T-helper 9 cell (primary cell): ENCODE data around the gene MPO.

Experiments used
- DNase-seq: peaks from one replicate; pipeline ENCODE4 v3.0.0-alpha.2; 2020
- total RNA-seq, 2 donors: gene quantifications; one replicate each; lab custom pipeline; 2026; lab: John Stamatoyannopoulos, UW

MPO gene, protein sequence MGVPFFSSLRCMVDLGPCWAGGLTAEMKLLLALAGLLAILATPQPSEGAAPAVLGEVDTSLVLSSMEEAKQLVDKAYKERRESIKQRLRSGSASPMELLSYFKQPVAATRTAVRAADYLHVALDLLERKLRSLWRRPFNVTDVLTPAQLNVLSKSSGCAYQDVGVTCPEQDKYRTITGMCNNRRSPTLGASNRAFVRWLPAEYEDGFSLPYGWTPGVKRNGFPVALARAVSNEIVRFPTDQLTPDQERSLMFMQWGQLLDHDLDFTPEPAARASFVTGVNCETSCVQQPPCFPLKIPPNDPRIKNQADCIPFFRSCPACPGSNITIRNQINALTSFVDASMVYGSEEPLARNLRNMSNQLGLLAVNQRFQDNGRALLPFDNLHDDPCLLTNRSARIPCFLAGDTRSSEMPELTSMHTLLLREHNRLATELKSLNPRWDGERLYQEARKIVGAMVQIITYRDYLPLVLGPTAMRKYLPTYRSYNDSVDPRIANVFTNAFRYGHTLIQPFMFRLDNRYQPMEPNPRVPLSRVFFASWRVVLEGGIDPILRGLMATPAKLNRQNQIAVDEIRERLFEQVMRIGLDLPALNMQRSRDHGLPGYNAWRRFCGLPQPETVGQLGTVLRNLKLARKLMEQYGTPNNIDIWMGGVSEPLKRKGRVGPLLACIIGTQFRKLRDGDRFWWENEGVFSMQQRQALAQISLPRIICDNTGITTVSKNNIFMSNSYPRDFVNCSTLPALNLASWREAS
- total RNA-seq, result 0 reads per million in 2 donors

DNA sequence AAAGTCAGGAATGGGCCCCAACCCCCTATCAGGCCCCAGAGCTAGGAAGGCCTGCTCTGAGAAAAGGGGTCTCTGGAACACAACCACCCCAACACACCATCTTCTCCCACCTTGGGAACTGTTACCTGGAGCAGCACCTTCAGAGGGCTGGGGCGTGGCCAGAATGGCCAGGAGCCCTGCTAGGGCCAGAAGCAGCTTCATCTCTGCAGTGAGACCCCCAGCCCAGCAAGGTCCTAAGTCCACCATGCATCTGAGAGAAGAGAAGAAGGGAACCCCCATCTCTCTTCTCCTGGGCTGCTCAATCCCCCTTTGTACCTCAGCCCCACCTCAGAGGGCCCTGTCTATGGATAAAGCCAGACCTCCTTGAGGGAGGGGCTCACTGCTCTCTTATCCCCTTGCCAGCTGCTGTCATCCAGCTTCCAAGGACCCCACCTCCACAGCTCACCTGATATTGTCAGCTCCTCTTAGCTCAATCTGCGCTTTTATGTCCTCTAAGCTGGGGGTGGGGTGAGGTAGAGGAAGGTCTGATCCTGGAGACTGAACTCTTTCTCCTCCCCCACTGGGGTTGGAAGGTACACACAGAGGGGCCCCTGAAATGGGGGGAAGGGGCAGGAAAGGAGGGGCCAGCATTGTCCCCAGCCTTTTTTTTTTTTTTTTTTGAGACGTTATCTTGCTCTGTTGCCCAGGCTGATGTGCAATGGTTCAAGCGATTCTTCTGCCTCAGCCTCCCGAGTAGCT lies at the start of gene MPO:
TSS of gene MPO (minus strand) at position 456 of the 738 bp plus-strand sequence. CDS start at position 279, 177 bp downstream.
- no peak for DNase-seq

DNA sequence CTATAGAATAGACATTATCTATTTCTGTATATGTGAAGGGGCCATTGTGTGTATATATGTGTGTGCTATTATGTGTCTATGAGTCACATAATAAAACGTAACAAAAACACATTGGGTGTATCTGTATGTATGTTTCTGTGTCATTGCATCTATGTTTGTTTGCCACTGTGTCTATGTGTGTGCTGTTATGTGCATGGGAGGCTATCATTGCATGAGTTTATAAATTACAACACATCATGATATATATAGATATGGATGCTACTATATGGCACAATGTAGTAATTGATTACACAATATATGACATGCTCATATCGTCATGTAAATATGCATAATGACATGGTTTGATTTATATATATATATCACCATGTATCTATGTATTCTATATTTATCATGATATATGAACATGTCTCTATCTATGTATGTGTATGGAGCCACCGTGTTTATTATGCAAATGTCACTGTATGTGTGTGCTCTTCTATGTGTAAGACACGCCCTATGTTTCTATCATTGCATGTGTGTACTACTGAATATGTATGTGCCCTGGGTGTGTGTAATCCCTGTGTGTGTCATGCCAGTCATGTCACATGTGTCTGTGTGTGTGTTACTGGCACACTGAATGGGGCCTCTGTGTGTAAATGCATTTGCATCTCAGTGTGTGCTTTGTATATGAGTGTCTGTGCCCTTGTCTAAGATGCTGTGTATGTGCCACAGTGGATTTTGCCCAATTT lies 49.2 kb upstream of the MPO start:
- no peak for DNase-seq

DNA sequence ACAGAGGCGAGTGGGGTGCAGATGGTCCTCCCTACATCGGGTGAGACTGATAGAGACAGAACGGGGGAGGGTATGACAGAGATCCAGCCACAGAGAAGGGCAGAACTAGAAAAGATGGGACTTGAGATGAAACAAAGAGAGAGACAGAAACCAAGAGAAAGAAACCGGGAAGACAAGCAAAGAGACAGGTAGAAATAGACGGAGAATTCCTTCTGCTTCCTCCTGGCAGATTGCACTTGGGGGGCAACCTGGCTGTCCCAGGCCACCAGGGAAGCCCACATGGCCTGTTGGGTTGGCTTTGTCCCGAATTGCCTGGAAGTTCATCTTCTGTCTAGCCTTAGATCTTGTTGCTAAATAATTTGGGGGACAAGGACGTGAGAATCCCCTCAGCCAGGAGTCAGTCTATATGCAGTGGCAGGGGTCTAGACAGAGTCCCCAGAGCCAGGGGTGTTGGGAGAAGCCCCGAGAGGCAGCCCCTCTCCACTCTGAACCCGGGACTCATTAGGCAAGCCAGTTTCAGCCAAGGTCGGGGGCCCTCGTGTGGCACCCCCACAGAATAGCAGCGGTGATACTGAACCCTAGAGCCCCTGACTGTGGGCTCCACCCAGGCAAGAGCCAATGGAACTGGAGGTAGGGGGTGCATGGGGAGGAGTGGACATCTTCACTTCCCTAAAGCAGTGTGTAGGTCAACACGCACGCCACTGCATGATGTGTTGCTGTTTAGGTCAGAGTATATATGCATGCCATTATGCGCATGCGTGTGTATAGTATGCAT lies 48.5 kb upstream of the MPO start:
- DNase-seq, result peak; percentile 50

DNA sequence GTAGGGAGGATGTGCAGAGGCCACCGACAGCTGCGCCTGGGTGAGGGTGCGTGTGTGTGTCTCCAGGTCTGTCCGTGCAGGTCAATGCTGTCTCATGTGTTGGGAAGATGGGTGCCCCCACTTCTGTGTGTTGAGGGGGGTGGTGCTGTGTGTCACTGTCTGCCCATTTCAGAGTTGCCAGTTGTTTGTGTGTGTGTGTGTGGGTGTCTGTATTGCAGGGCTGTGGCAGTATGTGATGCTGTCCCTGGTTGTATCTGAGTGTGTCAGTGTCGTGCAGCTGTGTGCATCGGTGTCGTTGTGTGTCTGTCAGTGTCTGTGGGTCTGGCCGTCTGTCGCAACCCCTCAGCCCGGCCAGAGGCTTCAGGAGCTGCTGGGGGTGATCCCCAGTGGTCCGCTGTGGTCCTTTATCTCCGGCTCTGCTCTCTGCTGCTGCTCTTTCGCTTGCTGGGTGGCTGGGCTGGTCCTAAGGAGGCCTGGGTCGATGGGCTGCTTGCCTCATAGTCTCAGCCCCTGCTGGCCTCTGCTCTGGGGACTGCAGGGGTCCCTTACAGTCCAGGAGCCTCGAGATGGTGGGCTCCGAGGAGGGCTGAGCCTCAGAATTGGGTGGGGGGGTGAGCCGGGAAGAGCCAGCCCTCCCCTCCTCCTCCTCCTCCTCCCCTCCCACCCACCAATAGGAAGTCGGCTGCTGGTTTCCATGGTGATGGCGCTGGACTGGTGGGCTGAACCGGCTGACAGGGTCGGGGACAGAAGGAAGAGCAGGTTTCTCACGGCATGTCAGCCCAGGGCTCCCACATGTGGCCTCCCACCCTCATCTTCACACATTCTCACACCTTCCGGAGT lies 47.7 kb upstream of the MPO start, which contains the start of gene TSPOAP1:
TSS of gene TSPOAP1 (minus strand) at position 601 of the 840 bp plus-strand sequence. CDS start 875 bp downstream, outside the sequence.
- DNase-seq, result peak; percentile 50

DNA sequence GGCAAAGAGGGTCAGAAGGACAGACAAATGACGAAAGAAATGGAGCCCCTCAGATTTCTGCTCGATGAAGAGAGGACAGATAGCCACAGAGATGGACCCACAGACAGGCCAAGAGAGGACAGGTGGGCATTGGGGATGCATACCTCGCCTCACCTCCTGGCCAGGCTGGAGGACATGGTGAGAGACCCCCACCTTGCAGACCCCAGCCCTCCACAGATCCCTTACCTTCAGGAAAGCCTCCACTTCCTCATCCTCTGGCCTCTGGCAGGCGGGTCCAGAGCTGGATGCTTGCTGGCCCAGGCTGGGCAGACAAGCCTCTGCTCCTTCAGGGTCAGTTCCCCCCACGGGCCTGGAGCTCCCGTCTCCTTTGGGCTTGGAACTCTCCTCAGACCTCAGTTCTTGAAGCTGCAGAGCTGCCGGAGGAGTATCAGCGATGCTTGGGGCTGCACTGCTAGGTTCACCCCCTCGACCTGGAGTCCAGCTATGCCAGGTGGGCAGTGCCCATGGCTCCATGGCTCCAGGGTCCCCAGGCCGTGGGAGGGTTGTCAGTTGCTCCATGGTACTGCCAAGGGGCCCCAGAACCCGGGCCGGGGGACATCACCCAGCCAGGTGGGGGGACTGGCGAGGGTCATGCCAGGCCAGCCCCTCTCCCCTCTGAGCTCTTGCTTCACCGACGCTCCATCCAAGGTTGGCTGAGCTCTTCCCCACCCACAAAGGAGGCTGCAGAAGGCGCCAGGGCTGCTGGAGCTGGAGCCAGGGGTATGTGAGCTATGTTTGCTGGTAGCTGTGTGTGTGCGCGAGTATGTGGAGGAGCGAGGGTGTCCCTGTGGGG lies 46.8 kb upstream of the MPO start:
- DNase-seq, result no peak

DNA sequence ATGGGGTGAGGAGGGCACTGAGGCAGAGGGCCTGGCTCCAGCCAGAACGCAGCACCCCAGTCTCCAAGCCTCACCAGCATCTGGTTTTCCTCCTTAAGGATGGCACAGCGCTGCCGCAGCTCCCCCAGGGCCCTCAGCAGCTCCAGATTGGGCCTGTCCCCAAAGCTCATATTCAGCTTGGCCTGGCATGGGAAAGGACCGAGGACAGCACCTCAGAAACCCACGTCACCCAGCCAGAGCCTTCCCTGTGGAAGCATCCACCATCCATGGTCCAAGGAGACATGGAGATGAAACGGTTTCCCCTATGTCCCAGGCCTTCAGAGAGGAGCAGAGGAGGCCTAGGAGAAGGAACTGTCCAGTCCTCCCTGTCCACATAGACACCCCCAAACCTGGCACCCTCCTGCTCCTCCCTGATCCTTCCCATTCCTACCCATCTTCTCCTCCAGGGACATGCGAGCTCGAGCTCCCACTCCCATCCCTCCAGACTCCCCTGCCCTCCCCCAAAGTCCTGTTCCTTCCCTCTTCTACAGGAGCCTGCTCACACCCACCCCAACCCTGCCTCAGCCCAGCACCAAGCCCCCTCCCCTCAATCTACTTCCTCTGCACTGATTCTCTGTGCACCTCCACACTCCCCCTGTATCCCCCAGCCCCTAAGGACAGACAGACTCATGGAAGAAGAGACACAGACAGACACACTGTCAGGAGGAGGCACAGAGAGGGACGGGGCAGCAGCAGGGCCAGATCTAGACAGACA lies 46.1 kb upstream of the MPO start:
- DNase-seq, result no peak

DNA sequence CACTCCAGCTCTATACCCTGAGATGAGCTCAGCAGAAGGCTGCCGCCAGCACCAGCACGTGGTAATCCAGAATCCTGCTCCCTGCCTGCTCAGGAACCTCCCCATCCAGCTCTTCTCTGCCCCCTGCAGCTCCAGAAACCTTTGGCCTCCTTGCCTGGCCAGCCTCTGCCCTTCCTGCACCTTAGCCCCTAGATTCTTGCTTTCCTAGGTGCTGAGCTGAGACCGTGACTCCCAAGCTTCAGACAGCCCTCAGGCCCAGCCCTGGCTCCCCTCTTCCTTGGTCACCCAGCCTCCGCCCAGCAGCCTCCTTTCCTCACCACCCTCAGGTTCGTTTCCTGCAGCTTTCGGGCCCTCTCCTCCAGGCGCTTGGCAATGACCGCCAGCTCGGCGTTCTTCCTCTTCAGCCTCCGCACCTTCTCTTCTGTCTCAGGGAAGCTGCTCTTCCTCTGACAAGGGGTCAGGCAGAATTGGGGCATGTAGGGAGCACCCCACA lies 45.3 kb upstream of the MPO start:
- no peak for DNase-seq

DNA sequence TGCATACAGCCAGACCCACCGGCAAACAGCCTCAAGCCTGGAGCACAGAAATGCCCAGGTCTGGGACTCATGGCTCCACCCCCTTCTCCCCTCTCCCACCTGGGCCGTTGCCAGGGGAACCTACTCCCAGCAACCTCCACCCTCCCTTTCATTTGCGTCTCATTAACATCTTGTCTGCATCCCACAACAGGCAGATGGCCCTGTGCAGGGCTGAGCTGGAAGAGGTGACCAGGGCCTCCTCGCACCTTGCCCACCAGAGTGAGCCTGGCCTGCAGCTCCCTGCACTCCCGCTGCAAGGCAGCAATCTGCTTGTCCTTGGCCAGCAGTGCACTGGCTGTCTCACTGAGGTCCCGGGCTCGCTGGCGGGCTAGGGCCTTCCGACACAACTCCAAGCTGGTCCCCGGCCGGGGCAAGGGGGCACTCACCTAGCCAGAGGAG lies 44.6 kb upstream of the MPO start:
- DNase-seq, result no peak

DNA sequence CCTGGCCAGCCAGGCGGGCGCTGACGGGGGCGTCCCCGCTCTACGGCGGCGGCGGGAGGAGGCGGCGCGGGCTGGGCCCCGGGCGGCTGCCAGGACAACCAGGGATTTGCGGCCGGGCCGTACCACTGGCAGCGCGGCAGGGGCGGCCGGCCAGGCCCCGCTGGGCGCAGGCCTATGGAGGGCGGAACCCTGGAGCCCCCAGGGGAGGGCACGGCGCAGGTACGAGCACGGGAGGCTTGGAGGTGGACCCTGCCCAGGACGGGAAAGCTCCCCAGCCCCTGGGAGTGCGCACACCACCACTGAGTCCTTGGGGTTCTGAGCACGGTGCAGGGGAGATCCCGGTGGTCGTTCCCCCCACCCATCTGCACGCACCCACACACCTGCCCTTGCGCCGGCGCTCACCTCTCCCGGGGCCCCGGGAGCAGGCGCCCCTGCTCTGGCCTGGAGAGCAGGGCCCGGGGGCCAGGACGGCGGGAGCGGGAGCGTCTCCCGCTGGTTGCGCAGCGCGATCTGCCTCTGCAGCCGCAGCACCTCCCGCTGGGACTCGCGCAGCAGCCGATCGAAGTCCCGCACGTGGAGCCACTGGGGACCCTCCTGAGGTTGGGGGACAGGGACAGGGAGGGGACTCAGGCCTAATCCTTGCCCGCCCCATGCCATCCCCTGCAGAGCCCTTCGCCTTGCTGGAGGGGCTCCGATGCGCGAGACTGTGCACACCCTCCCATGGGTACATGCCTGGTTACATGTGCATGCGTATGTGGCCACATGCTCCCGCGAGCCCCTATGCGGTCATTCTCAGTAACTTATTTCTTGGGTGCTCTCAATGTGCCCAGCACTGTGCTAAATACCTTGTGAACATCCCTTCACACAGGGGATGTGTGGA lies 43.9 kb upstream of the MPO start:
- no peak for DNase-seq

DNA sequence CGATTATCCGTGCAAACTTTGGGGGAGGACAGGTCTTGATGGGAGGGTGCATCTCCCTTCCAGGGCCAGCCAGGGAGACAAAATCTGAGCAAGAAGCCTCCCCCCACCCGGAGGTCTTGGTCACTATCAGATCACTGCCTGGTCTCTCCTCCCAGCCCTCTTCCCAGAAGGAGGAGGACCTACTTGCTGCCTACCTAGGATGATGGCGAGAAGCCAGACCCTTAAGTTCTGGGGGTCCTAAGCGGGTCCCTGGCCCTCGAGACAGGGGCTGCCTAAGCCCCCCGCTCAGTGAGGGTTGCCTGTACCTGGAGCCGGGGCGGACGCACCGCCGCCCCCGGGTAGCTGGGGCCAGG lies 43.3 kb upstream of the MPO start:
- no peak for DNase-seq

DNA sequence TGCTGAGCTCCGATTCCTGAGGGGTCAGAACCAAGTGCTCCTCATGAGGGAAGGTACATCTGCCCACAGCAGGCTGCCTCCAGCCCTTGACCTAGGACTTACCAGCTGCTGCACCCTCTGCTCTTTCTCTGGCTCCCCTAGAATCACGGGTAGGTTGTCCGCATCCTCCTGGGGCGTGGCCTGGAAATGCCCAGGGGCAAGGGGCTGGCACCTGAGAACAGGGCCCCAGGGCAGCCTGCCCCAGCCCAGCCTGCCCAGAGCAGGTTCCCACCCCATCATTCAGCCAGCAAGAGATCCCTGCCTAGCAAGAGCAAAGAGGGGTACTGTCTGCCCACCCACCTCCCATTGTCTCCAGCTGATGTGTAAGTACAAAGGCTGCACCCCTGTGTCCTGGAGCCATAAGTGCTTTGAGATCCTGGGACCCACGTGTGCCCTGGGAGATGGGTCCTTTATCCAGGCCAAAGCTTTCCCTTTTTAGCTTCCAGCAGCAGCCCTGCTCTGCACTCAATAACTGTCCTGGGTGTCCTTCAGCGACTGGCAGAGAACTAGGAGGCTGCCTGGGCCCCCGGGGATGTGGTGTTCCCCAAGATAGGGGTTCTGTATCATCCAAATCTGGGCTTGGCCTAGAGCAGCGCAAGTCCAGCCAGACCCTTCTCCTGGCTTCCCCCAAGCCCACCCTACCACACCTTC lies 42.8 kb upstream of the MPO start:
- no peak for DNase-seq

DNA sequence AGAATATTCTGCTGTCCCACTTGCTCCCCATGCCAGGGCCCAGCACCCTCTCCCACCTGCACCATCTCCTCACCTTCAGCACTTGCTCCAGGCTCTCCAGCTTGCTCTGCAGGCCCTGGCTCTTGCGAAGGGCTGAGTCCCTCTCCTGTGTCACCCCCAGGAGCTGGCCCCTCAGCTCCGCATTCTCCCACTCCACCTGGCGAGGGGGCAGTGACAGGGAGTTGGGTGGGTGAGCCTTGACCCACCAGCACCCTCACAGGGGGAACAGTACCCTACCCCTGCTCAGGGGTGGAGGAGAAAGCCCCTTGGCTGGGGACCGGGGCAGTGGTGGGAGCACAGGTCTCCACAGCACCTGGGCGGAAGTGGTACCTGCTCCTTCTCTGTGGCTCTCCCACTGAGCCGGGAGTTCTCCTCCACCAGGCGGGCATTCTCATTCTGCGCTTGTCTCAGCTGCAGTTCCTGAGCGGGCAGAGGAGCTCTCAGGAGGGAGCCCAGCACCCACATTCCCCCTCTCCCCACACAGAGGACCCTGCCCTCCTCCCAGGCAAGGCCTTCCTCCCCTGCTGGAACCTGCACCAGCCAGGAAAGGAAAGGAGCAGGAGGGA lies 41.9 kb upstream of the MPO start:
- no peak for DNase-seq

DNA sequence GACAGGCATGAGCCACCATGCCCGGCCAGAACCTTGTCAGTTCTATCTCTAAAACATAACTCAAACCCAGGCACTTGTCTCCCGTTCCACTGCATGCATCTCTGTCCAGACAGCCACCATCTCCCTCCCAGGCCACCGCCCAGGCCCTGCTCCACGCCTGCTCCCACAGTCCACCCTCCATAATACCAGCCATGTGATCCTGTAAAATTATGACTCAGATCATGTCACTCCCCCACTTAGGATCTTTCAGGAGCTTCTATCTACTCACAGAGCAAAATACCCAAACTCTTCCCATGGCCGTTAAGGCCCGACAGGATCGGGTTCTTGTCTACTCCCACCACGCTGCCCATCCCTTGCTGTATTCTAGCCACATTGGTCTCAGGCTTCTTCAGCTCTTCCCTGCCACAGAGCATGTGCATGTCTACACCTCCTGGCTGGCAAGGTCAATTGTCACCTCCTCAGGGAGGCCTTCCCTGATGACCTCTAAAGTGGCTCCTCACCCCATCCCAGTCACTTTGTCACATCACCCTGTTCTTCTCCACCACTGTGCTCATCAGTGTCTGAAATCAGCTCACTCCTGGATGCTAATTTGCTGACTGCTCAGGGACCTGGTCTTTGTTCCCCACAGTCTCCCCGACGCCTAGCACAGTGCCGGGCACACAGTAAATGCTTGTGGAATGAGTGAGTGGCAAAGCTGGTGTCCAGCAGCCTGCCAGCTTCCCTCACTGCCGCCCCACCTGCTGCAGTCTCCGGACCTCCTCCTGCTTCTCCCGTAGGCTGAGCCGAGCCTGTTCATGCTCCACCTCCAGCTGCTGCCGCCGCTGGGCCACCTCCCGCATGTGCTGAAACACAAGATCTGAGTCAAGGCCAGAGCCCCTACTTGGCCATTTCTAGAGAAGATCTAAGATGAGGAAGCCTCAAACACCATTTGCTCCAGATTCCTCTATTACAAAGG lies 41.1 kb upstream of the MPO start:
- DNase-seq, result no peak

DNA sequence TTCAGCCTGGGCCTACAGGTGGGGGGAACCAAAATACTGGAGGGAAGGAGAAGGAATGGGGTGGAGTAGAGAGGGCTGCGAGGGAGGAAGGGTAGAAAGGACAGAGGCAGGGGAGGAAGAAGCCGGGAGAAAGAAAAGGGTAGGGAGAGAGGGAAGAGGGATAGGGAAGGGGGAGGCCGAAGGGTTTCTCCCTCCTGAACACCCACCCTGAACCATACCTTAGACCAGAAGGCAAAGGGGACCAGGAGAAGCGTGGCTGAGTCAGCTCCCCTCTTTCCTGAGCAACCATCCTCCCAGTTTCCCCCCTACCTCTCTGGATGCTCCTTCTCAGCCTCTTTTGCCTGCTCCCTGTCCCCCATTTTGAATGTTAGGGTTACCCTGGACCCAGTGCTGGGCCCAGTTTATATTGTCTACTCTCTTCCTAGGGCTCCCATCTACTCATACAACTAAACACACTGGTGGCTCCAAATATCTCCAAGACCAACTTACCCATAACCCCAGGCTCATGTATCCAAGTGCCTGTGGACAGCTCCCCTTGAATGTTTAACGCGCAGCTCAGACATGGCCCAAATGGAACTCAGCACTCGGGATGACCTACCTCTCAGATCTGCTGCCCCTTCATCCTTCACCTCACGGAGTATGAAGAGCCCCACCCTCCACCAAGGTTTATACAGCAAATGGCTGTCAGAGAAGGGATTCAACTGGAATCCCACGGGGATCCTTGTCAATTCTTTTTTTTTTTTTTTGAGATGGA lies 40.0 kb upstream of the MPO start:
- no peak for DNase-seq

DNA sequence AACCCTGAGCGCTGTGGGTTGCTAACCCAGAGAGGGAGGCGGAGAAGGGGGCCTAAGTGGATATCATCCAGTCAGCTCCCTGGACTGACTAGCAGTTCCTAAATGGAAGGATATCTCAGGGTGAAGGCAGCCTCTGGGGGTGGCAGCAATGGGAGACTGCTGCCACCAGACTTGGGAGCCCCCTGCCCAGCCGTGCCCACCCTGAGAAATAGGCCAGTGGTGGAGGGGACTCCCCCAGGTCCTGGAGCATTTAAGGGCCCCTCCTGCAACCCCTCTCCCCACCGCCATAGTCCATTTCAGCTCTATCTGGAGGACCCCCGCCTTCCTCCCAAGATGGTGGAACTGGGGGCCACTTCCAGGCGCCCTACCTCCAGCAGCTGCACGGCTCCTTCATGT lies 39.4 kb upstream of the MPO start:
- DNase-seq, result no peak
